ENCODE measurements around the gene ZNF516. TPM values are rescaled to one million over a fixed set of nuclear protein-coding genes. Genes with fewer than 3 reads are reported as not detected.
A peak's percentile ranks its signal among the peaks of the same experiment; 100 is the strongest.

The ZNF516 gene
- total and polyA plus RNA-seq, 2 of the 4 experiments (the other 2 are of a cell fraction) = 7.9 to 16.9 TPM

- dilution Hi-C loops (cut with HindIII; ENCODE audit: low sequenced_read_pairs, unreplicated experiment) (no loop called here), intact Hi-C loops (cut with micrococcal nuclease) (no loop called here), in situ Hi-C loops (cut with MboI; ENCODE audit: low sequenced_read_pairs) (no loop called here)
- 53% methylated on average over 11 of the region's 22 CpGs; no CpG with 5 or more reads in 1 of the 2 experiments for WGBS, 2 experiments (ENCODE audit: extremely low coverage in 2 of 2, insufficient read length in 1 of 2)
- peaks cover 84% of the 10 kb centered on the region for H4K20me1 ChIP-seq (ENCODE audit: insufficient read depth, low read length)
- ATAC-seq (ENCODE audit: low read depth) = no peak; the same call in 1 of the 2 replicates
- no peak overlapping the region for H3K9ac ChIP-seq (ENCODE audit: low read depth, low read length)
- peaks cover 25 to 77% of the 10 kb centered on the region in 2 experiments for H3K79me1 ChIP-seq (ENCODE audit: low read depth in 1 of 2, low read length in 2 of 2)
- H3K4me2 ChIP-seq (ENCODE audit: low read depth, low read length) = no peak overlapping the region; the same call in 1 of the 2 replicates
- no peak overlapping the region for H2AK5ac ChIP-seq (ENCODE audit: low read depth, low read length)
- no peaks in the 10 kb centered on the region for H3K27me3 ChIP-seq (ENCODE audit: control insufficient read depth, insufficient read depth, low read length)
- no peak overlapping the region for H2BK15ac ChIP-seq (ENCODE audit: low read depth, low read length)
- TF ChIP-seq CEBPB (IDR thresholded peaks at IDR 0.05; ENCODE audit: low read depth, low read length) = no peak
- TF ChIP-seq BHLHE40 (IDR thresholded peaks at IDR 0.05; ENCODE audit: low read depth, low read length) = peak; percentile 10; the same call in 1 of the 2 replicates
- peaks cover 2% of the 10 kb centered on the region; the same call in 1 of the 2 replicates for H3K36me3 ChIP-seq (ENCODE audit: control insufficient read depth, insufficient read depth, low read length)
- peak; percentile 52 for DNase-seq
- BruUV-seq (replicated peaks) = no TSS peak
- H2BK120ac ChIP-seq (ENCODE audit: low read depth, low read length) = no peak overlapping the region
- H4K5ac ChIP-seq (ENCODE audit: low read depth, low read length) = no peak overlapping the region
- H3K4me3 ChIP-seq (ENCODE audit: insufficient read depth, low read depth, low read length) = no peak overlapping the region
- peaks cover 21% of the 10 kb centered on the region for H3K9me1 ChIP-seq (ENCODE audit: insufficient read depth, low read length)
- peaks cover 17% of the 10 kb centered on the region for H3K4me1 ChIP-seq (ENCODE audit: control insufficient read depth, insufficient read depth, low read length)
- H2AK9ac ChIP-seq (replicated peaks; ENCODE audit: low read depth, low read length, poor library complexity) = no peak overlapping the region
- no peak overlapping the region for H3K14ac ChIP-seq (replicated peaks; ENCODE audit: low read depth, low read length)
- H3K56ac ChIP-seq (ENCODE audit: extremely low read depth, insufficient read depth, low read length) = no peak overlapping the region
- no peak overlapping the region for H2BK5ac ChIP-seq (ENCODE audit: low read depth, low read length, poor library complexity, severe bottlenecking)
- H3K27ac ChIP-seq (ENCODE audit: insufficient read depth, low read length) = no peak overlapping the region
- H4K8ac ChIP-seq (ENCODE audit: low read depth in 2 of 2, low read length in 2 of 2) = no peak overlapping the region
- H4K91ac ChIP-seq (ENCODE audit: insufficient read depth, low read depth, low read length) = no peak overlapping the region
- H3K9me3 ChIP-seq (ENCODE audit: control insufficient read depth, insufficient read depth, low read length) = no peaks in the 10 kb centered on the region
- H3K23ac ChIP-seq (ENCODE audit: low read depth, low read length) = peak overlapping the region; percentile 71; the same call in 1 of the 2 replicates
- no peak overlapping the region for H3K18ac ChIP-seq (ENCODE audit: low read depth, low read length)
- CTCF ChIA-PET = interaction anchor here (0.7 kb wide), 1 partner anchor 25 kb away, joined by 3 read pairs; no protein-coding TSS in a partner anchor
- H2BK20ac ChIP-seq (ENCODE audit: low read depth, low read length) = no peak overlapping the region
- H3K4ac ChIP-seq (ENCODE audit: low read depth, low read length) = no peak overlapping the region
- H2AFZ ChIP-seq (replicated peaks; ENCODE audit: low read length, poor library complexity) = no peak overlapping the region
- POLR2A ChIA-PET (ENCODE audit: unreplicated experiment) = no interaction called here
Measured at GRCh38 chr18:76425146-76426131, 69.6 kb downstream of the ZNF516 start.
